NCI-H1930 (cell line): ENCODE results near the gene LGI4.
A peak's percentile ranks its signal among the peaks of the same experiment; 100 is the strongest.

Experiments
- DNase-seq, 2 experiments: peaks; one replicate each; lab custom pipeline; 2025; lab: John Stamatoyannopoulos, UW

Gene LGI4

DNA sequence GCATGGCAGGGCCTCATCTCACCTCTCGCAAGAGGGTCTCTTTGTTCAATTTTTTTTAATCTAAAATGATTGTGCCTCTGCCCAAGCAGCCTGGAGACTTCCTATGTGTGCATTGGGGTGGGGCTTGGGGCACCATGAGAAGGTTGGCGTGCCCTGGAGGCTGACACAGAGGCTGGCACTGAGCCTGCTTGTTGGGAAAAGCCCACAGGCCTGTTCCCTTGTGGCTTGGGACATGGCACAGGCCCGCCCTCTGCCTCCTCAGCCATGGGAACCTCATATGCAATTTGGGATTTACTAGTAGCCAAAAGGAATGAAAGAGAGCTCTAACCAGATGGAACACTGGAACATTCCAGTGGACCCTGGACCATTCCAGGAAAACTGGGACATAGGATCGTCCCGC is 11.3 kb downstream of the LGI4 start:
- DNase-seq: no peak

DNA sequence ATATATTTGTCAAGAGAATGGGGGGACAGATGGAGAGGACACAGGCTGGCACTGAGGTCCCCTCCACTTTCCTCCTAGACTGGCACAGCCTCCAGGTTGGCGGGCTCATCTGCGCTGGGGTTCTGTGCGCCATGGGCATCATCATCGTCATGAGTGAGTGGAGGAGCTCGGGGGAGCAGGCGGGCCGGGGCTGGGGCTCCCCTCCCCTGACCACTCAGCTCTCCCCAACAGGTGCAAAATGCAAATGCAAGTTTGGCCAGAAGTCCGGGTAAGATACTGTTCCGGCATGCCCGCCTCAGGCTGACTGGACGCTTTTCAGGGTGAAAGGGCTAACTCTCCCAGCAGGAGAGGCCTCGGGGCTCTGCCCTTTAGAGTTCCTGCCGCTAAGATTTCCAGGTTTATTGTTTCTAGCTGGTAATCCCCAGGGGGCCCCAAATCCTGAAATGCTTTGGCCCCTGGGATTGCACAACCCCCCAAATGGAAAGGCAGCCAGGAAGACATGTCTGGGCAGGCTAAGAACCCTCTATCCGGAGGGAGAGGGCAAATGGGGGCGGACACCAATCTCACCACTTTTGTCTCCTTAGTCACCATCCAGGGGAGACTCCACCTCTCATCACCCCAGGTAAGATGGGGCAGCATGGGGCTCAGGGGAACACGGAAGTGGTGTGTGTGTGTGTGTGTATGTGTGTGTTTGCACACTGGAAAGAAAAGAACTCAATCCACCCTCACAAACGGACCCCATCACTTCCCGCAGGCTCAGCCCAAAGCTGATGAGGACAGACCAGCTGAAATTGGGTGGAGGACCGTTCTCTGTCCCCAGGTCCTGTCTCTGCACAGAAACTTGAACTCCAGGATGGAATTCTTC is 11.9 kb downstream of the LGI4 start:
- DNase-seq: no peak

- DNase-seq: no peak
Measured at GRCh38 chr19:35120898-35121297, 14.0 kb downstream of the LGI4 start.

DNA sequence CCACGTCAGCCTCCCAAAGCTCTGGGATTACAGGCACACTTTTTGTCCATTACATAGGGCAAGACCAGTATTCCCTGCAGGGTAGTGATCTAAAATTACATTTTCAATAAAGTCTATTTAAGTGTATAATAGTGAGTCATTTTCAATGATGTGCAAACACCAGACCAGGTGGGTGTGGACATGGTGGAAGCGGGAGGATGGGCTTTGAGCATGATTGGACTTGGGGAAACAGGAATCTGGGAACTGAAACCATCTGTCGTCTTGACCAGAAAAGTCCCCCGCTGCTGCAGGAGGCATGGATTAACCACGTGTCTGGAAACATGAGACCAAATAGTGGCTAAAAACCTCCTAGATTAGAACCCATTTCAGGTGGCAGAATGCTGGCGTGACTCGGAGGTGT is 14.4 kb downstream of the LGI4 start:
- DNase-seq: no peak

DNA sequence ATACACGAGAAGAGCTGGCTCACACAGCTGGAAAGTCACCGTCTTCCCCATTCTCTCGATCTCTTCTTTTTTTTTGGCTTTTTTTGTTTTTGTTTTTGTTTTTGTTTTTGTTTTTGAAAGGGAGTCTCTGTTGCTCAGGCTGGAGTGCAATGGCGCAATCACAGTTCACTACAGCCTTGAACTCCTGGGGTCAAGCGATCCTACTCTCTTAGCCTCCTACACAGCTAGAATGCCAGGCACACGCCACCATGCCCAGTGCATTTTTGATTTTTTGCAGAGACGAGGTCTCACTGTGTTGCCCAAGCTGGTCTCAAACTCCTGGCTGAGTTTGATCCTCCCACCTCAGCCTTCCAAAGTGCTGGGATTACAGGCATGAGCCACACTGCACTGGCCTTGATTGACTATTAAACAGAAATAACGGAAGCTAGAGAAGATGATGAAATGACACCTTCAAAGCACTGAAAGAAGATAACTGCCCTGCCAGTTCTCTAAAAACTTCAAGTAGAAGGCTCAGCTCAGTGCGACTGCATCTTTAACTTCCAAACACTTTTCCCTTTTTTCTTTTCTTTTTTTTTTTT is 15.2 kb downstream of the LGI4 start:
- no peak for DNase-seq

- no peak for DNase-seq
Measured at GRCh38 chr19:35119091-35119490, 15.8 kb downstream of the LGI4 start.

DNA sequence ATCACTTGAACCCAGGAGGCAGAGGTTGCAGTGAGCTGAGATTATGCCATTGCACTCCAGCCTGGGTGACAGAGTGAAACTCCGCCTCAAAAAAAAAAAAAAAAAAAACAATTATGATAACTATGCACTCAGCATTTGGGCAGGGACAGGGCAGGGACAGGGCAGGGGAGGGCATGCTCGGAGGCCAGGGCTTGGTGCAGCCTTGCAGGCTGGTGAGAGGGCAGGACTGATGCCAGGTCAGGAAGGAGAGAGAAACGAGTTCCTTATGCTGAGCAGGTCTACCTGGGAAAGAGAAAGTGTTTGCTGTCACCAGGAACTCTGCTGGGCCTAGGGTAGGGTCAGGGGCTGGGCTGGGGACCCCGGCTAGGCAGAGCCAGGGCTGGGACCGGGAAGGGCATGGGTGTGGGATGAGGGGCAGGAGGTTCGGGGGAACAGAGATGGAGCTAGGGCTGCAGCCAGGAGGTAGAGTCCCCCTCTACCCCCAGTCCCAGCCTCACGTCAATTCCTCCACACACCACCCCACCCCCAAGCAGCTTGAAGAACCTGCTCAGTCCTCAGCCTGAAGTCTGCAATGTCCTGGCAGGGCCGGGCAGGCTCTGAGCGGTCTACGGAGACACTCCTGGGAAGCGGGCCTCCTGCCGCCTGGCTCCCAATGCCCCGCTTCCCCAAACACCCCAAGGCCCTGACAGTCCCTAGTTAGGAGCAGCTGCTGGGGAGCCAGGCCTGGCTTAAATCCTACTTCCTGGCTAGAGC is 16.4 kb downstream of the LGI4 start:
- no peak for DNase-seq

- no peak for DNase-seq
Measured at GRCh38 chr19:35117799-35118198, 17.1 kb downstream of the LGI4 start.

- DNase-seq: no peak
Measured at GRCh38 chr19:35117116-35117515, 17.7 kb downstream of the LGI4 start.

DNA sequence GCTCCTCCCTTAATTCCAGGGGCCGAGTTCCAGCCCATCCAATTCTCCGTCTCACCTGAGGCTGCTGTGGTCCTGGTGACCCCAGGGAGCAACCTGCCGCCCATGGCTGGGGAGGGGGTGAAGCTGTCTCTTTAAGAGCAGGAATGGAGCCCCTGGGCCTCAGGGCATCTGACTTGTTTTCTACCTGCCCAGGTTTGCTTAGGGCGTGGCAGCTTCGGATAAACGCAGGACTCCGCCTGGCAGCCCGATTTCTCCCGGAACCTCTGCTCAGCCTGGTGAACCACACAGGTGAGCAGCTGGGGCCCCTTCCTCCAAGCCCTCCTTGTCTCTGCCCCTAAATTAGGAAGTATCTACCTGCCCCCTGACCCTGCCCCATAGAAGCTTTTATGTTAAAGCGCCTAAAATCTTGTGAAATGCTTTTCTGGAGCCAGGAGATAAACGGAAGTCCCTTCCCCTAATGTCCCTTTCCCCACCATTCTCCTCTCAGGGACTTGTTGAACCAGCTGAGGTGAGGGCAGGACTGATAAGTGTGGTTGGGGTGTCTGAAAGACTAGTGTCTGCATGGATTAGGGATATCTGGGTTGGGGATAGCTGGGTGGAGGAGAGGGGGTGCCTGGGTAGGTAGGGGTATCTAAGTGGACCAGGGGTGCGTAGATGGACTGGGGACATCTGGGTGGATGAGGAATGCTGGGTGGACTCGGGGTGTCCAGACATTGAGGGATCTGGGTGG is 18.6 kb downstream of the LGI4 start:
- DNase-seq: no peak

GRCh38 chr19:35115177-35115951 is 19.5 kb downstream of the LGI4 start, which contains the start of gene FXYD3:
Gene FXYD3 (plus strand): TSS chr19:35115823. CDS start chr19:35119377, 3,554 bp downstream.
- no peak for DNase-seq

DNA sequence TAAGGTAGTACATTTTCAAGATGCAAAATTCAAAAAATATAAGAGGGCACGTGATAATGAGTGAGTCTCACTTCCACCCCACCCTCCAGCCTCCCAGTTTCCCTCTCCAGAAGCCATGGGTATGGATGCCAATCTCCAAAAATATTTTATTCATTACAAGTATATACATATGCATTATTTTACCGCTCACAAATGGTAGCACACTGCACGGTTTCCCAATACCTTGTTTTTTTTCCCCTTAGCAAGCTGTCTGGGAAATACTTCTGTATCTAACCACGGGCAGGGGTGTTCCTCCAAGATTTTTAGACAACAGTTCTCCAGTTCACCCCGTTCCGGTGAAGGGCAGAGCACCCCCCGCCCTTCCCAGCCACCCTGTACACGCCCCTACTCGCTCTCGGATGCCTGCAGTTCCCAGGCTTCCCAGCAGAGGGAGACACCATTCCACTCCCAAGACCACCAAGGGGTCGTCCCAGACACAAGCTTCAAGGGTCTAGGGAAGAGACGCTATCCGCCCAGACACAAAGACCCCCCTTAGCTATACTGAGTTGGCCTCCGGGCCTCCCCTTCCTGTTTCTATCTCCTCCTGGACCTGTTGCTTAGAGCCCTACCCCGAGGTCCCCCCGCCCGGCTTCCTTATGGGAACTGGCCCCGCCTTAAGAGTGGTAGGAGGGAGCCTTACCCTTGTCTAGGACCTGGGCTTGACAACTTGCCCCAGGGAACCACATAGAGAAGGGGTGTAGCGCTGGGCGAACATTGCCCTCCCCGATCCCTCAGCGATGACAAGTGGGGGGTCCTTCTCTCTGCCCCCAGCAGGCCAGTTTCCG is 20.3 kb downstream of the LGI4 start:
- peak in 1 of 2 experiments; percentile 65 for DNase-seq

DNA sequence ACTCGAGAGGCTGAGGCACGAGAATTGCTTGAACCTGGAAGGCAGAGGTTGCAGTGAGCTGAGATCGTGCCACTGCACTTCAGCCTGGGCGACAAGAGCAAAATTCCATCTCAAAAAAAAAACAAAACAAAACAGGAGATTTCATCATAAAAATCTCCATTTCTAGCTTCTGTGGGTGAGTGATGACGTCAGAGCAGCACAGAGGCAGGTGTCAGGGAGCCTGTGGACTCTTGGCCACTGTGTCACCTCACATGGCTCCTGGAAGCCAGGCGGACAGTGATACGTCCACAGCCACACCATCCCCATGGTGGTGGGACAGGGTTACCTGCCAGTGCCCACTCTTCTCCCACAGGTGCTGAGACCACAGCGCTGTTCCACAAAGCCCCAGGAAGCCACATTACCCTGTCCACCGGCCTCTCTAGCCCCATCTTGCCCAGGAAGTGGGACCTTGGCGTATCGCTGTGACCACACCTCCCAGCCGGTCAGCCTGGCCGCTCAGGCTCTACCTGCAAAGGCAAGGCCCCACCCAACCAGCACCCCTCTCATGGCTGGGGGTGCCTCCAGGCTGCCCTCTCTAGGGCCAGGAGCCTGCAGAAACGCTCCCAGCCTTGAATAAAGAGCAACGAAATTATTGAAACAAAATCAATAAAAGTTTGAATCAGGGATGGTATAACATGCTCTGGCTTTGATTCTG is 21.7 kb downstream of the LGI4 start:
- DNase-seq: no peak

DNA sequence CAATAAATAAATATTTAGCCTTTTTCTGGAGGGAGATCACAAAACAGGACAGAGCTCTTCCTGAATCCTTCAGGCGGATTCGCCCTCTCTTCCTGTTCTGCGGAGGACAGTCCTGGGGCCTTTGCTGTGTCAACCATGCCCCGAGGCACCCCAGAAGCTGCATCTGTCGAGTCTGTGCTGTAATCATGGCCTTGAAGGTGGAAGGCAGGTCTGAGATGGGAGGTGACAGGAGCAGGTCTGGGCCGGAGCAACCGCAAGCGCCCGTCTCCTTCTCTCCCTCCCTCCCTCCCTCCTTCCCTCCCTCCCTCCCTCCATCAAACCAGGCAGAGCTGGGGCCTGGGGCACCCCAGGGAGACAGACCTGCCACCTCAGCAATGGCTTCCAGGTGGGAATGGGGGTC is 23.9 kb downstream of the LGI4 start:
- no peak for DNase-seq

DNA sequence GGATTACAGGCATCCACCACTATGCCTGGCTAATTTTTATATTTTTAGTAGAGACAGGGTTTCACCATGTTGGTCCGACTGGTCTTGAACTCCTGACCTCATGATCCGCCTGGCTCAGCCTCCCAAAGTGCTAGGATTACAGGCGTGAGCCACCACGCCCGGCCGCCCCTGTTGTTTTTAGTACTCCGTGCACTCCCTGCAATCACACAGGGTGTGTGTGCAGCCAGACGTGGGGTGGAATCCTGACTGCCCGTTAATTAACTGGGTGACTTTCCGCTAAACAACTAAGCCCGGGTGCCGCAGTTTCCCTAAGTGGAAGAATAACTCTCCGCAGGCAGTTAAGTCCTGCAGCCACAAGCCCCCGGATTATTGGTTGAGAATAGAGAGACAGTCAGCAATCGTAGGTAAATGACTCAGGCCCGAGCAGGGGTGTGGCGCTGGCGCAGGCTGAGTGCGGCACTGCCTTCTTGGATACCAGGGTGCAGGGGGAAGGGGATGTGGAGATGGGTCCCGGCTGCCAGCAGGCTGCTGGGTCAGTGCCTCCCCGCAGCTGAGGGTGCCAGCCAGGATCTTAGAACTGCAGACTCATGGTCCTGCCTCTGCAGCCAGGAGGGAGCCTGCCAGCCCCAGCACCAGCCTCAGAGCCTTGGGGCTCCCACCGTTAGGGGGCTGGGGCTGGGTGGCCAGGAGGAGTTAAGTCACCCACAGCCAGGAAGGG is 25.3 kb downstream of the LGI4 start:
- DNase-seq: no peak

DNA sequence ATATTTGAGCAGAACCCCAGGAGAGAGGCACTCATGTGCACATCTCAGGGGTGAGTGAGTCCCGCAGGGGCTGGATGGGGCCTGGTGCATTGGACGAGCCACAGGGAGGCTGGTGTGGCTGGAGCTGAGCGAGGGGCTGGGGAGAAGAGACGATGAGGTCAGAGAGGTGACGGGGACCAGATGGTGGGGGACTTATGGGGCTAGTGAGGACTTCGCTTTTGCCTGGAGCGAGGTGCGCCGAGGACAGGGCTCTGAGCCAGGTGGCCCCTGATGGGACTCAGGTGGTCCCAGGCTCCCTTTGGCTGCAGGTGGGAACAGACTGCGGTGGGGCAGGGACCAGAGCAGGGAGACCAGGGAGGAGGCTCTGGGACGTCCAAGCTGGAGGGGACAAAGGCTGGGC is 26.1 kb downstream of the LGI4 start:
- DNase-seq: no peak

- no peak for DNase-seq
Measured at GRCh38 chr19:35107545-35107944, 27.3 kb downstream of the LGI4 start.

DNA sequence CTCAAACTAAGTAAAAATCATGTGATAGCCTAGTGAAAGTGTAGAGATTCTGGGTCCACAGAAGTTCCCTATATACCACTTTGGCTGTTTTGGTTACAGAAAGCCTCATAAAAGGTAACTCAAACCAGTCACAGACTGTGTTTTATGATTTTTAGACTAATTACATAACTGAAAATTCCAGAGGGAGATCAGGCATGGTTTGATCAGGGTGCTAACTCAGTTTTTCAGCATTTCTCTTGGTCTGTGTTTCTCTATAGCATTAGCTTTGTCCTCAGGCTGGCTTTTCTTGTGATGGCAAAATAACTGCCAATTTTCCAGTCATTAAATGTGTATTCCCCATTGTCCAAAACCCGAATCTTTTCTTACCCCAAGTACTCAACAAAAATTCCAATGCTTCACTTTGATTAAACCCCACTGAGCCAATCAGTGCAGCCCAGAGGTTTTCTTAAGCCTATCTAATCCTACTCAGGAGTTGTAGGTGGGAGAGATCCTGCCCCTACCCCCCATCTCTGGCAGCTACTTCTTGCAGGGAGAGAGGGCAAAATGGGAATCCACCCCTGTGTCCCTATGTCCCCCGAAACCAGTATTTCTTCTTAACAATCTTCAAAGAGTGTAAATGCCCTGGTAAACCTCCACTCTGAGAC is 27.8 kb downstream of the LGI4 start:
- DNase-seq: no peak

- DNase-seq: no peak
Measured at GRCh38 chr19:35106291-35106583, 28.6 kb downstream of the LGI4 start.
